HEK293 (cell line): ENCODE data around the gene SMIM12.
A peak's percentile ranks its signal among the peaks of the same experiment; 100 is the strongest.

Experiments
- CTCF ChIA-PET: fragments of 350-600 bp; formaldehyde crosslinking; extraction: SDS; loops from one replicate; lab custom pipeline; 2021; ENCODE audit warnings: antibody characterized with exemption; lab: Yijun Ruan, JAX
- POLR2A ChIA-PET: fragments of 300-600 bp; formaldehyde crosslinking; extraction: SDS; loops from one replicate; lab custom pipeline; 2020; ENCODE audit warnings: antibody characterized with exemption, inconsistent platforms; lab: Yijun Ruan, JAX
- H3K27ac ChIP-seq: fragments of 200-500 bp; sonication (Bioruptor generic); 2 replicates; pipeline ENCODE4 v1.5.1; 2014; ENCODE audit warnings: low read depth, low read length, control low read depth, inconsistent platforms; ENCODE audit errors: extremely low read depth
- H3K36me3 ChIP-seq, 2 experiments: fragments of 200-500 bp in 1 of 2; sonication (Bioruptor generic) in 1 of 2; 1 replicate in 1 of 2; 2 replicates in 1 of 2; pipeline ENCODE4 v1.5.1; 2014 to 2017; ENCODE audit warnings: inconsistent platforms in 2 of 2, low read length in 2 of 2; ENCODE audit not compliant: control insufficient read depth in 2 of 2, insufficient read depth in 1 of 2
- H3K4me1 ChIP-seq: fragments of 200-500 bp; sonication (Bioruptor generic); 2 replicates; pipeline ENCODE4 v1.5.1; 2014; ENCODE audit warnings: mild to moderate bottlenecking, low read length, inconsistent platforms; ENCODE audit not compliant: control insufficient read depth, insufficient read depth
- H3K4me3 ChIP-seq: 2 replicates; pipeline ENCODE4 v1.5.1; 2011; ENCODE audit warnings: low read depth, mild to moderate bottlenecking, control low read depth, low read length, moderate library complexity
- H3K9me3 ChIP-seq: fragments of 200-500 bp; sonication (Bioruptor generic); 2 replicates; pipeline ENCODE4 v1.5.1; 2014; ENCODE audit warnings: low read depth, low read length, inconsistent platforms; ENCODE audit not compliant: control insufficient read depth, insufficient read depth
- FEZF1 ChIP-seq: fragments of 450-650 bp; formaldehyde crosslinking; IDR thresholded peaks from 2 replicates; pipeline ENCODE4 v1.5.1; 2016; ENCODE audit warnings: missing biosample characterization, missing genetic modification characterization
- GLIS2 ChIP-seq: fragments of 450-650 bp; formaldehyde crosslinking; IDR thresholded peaks from 2 replicates; pipeline ENCODE4 v1.5.1; 2016; ENCODE audit warnings: missing biosample characterization, missing genetic modification characterization
- SP3 ChIP-seq: fragments of 450-650 bp; formaldehyde crosslinking; IDR thresholded peaks from 2 replicates; pipeline ENCODE4 v1.5.1; 2016; ENCODE audit warnings: missing biosample characterization, missing genetic modification characterization
- ZFHX2 ChIP-seq: fragments of 450-650 bp; formaldehyde crosslinking; conservative IDR thresholded peaks from 2 replicates; pipeline ENCODE4 v1.5.1; 2016; ENCODE audit warnings: missing biosample characterization, missing genetic modification characterization
- ZNF138 ChIP-seq: fragments of 450-650 bp; formaldehyde crosslinking; IDR thresholded peaks from 2 replicates; pipeline ENCODE4 v1.5.1; 2016; ENCODE audit warnings: missing biosample characterization, missing genetic modification characterization, borderline replicate concordance
- ZNF549 ChIP-seq: fragments of 450-650 bp; IDR thresholded peaks from 2 replicates; pipeline ENCODE4 v1.5.1; 2018; ENCODE audit warnings: missing biosample characterization, missing genetic modification characterization, mild to moderate bottlenecking, inconsistent platforms, moderate library complexity
- ZNF585B ChIP-seq: fragments of 450-650 bp; formaldehyde crosslinking; IDR thresholded peaks from 2 replicates; pipeline ENCODE4 v1.5.1; 2016; ENCODE audit warnings: missing biosample characterization, missing genetic modification characterization
- ZNF610 ChIP-seq: fragments of 450-650 bp; formaldehyde crosslinking; IDR thresholded peaks from 2 replicates; pipeline ENCODE4 v1.5.1; 2016; ENCODE audit warnings: missing biosample characterization, missing genetic modification characterization, borderline replicate concordance
- ZNF658 ChIP-seq: fragments of 450-650 bp; formaldehyde crosslinking; IDR thresholded peaks from 2 replicates; pipeline ENCODE4; 2016; ENCODE audit warnings: missing biosample characterization, missing genetic modification characterization
- TF ChIP-seq, protein P1 (sequence below): fragments of 450-650 bp; formaldehyde crosslinking; IDR thresholded peaks from 2 replicates; pipeline ENCODE4 v1.5.1; 2017; ENCODE audit warnings: missing biosample characterization, missing genetic modification characterization
- TF ChIP-seq, protein P2 (sequence below): fragments of 450-650 bp; formaldehyde crosslinking; IDR thresholded peaks from 2 replicates; pipeline ENCODE4 v1.5.1; 2016; ENCODE audit warnings: missing biosample characterization, missing genetic modification characterization, low read depth
- TF ChIP-seq, protein P3 (sequence below): fragments of 450-650 bp; IDR thresholded peaks from 2 replicates; pipeline ENCODE4 v1.5.1; 2018; ENCODE audit warnings: missing biosample characterization, missing genetic modification characterization
- TF ChIP-seq, protein P4 (sequence below): fragments of 450-650 bp; formaldehyde crosslinking; IDR thresholded peaks from 2 replicates; pipeline ENCODE4 v1.5.1; 2016; ENCODE audit warnings: missing biosample characterization, missing genetic modification characterization
- TF ChIP-seq, protein P5 (sequence below): sonication (generic); formaldehyde crosslinking; IDR thresholded peaks from 2 replicates; pipeline ENCODE4 v1.8.1; 2022; ENCODE audit warnings: mild to moderate bottlenecking, moderate library complexity, missing genetic modification reagents
- TF ChIP-seq, protein P6 (sequence below): fragments of 450-650 bp; formaldehyde crosslinking; IDR thresholded peaks from 2 replicates; pipeline ENCODE4 v1.5.1; 2016; ENCODE audit warnings: missing biosample characterization, missing genetic modification characterization
- TF ChIP-seq, protein P7 (sequence below): fragments of 450-650 bp; formaldehyde crosslinking; IDR thresholded peaks from 2 replicates; pipeline ENCODE4 v1.5.1; 2016; ENCODE audit warnings: missing biosample characterization, missing genetic modification characterization
- TF ChIP-seq, protein P8 (sequence below): fragments of 450-650 bp; formaldehyde crosslinking; IDR thresholded peaks from 2 replicates; pipeline ENCODE4 v1.5.1; 2016; ENCODE audit warnings: missing biosample characterization, missing genetic modification characterization

The SMIM12 gene, protein sequence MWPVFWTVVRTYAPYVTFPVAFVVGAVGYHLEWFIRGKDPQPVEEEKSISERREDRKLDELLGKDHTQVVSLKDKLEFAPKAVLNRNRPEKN

DNA sequence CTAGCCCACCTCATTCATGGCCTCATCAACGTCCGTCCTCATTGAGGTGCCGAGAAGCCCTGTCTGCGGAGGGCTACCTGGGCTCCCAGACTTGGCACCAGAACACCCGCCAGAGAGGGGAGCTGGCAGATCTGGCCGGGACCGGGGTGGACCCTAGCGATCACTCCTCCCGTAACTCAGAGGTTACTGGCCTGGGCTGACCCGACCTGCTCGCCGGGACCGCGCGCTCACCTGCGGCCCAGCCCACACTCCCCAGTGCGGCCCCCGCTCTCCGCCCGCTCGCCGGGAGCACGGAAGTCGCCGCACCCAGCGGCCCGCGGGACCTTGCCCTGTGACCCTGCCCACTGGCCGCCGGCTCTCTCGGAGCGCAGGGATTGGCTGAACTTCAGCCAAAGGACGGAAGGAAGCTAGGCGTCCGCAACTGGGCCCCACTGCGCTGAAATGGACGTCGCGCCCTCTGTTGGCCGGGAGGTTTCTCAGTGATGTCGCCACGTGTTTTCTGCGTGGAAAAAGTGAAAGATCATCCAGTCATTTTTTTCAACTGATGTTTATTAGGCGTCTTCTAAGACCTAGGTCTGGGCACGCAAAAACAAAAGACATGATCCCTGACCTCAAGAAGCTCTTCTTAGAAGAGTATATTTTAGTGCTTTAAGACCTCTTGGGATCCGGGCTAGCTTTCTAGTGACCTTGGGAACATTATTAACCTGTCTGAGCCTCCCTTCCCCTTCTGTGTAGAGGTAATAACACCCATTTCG is at the start of gene SMIM12:
Gene SMIM12, minus strand, starts transcription at position 304 of the 755 bp plus-strand sequence. CDS start 3,772 bp downstream, outside the sequence.
- Histone ChIP-seq H3K36me3 (peaks cover 1 to 27% of the 10 kb centered on the region in 2 experiments; a peak in 2 of 3 replicates), H3K4me1 (no peaks in the 10 kb centered on the region), H3K9me3 (no peaks in the 10 kb centered on the region), H3K4me3 (peak within 1 kb of the TSS; percentile 73), H3K27ac (peak within 1 kb of the TSS; percentile 24; the same call in 1 of the 2 replicates)
- POLR2A ChIA-PET, result interaction anchor here (0.6 to 1.8 kb wide), 17 partner anchors 10 to 1426 kb away, joined by 3 to 10 read pairs (median 4); partner anchors contain the start of genes NCDN, TMEM35B, ZMYM1 and ZMYM6
- CTCF ChIA-PET, result interaction anchor here (0.6 to 1.6 kb wide), 19 partner anchors 11 to 683 kb away, joined by 3 to 9 read pairs (median 3); no protein-coding TSS in a partner anchor
- TF ChIP-seq, protein P1, sequence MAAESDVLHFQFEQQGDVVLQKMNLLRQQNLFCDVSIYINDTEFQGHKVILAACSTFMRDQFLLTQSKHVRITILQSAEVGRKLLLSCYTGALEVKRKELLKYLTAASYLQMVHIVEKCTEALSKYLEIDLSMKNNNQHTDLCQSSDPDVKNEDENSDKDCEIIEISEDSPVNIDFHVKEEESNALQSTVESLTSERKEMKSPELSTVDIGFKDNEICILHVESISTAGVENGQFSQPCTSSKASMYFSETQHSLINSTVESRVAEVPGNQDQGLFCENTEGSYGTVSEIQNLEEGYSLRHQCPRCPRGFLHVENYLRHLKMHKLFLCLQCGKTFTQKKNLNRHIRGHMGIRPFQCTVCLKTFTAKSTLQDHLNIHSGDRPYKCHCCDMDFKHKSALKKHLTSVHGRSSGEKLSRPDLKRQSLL (tag by site-specific recombination), result no peak
- TF ChIP-seq, protein P2, sequence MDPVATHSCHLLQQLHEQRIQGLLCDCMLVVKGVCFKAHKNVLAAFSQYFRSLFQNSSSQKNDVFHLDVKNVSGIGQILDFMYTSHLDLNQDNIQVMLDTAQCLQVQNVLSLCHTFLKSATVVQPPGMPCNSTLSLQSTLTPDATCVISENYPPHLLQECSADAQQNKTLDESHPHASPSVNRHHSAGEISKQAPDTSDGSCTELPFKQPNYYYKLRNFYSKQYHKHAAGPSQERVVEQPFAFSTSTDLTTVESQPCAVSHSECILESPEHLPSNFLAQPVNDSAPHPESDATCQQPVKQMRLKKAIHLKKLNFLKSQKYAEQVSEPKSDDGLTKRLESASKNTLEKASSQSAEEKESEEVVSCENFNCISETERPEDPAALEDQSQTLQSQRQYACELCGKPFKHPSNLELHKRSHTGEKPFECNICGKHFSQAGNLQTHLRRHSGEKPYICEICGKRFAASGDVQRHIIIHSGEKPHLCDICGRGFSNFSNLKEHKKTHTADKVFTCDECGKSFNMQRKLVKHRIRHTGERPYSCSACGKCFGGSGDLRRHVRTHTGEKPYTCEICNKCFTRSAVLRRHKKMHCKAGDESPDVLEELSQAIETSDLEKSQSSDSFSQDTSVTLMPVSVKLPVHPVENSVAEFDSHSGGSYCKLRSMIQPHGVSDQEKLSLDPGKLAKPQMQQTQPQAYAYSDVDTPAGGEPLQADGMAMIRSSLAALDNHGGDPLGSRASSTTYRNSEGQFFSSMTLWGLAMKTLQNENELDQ (tag by site-specific recombination), result no peak
- TF ChIP-seq, protein P3, sequence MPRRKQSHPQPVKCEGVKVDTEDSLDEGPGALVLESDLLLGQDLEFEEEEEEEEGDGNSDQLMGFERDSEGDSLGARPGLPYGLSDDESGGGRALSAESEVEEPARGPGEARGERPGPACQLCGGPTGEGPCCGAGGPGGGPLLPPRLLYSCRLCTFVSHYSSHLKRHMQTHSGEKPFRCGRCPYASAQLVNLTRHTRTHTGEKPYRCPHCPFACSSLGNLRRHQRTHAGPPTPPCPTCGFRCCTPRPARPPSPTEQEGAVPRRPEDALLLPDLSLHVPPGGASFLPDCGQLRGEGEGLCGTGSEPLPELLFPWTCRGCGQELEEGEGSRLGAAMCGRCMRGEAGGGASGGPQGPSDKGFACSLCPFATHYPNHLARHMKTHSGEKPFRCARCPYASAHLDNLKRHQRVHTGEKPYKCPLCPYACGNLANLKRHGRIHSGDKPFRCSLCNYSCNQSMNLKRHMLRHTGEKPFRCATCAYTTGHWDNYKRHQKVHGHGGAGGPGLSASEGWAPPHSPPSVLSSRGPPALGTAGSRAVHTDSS (tag by site-specific recombination), result no peak
- TF ChIP-seq ZNF549 (tag by site-specific recombination) (no peak), GLIS2 (tag by site-specific recombination) (peak; percentile 50; the same call in 1 of the 2 replicates), ZNF138 (tag by site-specific recombination) (no peak), ZFHX2 (tag by site-specific recombination) (peak; percentile 84), ZNF585B (tag by site-specific recombination) (no peak), ZNF610 (tag by site-specific recombination) (no peak), SP3 (tag by site-specific recombination) (peak; percentile 74), ZNF658 (tag by site-specific recombination) (no peak), FEZF1 (tag by site-specific recombination) (0 out of 2 replicates have a peak, but pooled peaks have one; percentile 10)
- TF ChIP-seq, protein P4, sequence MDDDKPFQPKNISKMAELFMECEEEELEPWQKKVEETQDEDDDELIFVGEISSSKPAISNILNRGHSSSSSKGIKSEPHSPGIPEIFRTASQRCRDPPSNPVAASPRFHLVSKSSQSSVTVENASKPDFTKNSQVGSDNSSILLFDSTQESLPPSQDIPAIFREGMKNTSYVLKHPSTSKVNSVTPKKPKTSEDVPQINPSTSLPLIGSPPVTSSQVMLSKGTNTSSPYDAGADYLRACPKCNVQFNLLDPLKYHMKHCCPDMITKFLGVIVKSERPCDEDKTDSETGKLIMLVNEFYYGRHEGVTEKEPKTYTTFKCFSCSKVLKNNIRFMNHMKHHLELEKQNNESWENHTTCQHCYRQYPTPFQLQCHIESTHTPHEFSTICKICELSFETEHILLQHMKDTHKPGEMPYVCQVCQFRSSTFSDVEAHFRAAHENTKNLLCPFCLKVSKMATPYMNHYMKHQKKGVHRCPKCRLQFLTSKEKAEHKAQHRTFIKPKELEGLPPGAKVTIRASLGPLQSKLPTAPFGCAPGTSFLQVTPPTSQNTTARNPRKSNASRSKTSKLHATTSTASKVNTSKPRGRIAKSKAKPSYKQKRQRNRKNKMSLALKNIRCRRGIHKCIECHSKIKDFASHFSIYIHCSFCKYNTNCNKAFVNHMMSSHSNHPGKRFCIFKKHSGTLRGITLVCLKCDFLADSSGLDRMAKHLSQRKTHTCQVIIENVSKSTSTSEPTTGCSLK (tag by site-specific recombination), result no peak
- TF ChIP-seq, protein P5, sequence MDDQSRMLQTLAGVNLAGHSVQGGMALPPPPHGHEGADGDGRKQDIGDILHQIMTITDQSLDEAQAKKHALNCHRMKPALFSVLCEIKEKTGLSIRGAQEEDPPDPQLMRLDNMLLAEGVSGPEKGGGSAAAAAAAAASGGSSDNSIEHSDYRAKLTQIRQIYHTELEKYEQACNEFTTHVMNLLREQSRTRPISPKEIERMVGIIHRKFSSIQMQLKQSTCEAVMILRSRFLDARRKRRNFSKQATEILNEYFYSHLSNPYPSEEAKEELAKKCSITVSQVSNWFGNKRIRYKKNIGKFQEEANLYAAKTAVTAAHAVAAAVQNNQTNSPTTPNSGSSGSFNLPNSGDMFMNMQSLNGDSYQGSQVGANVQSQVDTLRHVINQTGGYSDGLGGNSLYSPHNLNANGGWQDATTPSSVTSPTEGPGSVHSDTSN (CRISPR knock-in tag), result 0 out of 2 replicates have a peak, but pooled peaks have one; percentile 74
- TF ChIP-seq, protein P6, sequence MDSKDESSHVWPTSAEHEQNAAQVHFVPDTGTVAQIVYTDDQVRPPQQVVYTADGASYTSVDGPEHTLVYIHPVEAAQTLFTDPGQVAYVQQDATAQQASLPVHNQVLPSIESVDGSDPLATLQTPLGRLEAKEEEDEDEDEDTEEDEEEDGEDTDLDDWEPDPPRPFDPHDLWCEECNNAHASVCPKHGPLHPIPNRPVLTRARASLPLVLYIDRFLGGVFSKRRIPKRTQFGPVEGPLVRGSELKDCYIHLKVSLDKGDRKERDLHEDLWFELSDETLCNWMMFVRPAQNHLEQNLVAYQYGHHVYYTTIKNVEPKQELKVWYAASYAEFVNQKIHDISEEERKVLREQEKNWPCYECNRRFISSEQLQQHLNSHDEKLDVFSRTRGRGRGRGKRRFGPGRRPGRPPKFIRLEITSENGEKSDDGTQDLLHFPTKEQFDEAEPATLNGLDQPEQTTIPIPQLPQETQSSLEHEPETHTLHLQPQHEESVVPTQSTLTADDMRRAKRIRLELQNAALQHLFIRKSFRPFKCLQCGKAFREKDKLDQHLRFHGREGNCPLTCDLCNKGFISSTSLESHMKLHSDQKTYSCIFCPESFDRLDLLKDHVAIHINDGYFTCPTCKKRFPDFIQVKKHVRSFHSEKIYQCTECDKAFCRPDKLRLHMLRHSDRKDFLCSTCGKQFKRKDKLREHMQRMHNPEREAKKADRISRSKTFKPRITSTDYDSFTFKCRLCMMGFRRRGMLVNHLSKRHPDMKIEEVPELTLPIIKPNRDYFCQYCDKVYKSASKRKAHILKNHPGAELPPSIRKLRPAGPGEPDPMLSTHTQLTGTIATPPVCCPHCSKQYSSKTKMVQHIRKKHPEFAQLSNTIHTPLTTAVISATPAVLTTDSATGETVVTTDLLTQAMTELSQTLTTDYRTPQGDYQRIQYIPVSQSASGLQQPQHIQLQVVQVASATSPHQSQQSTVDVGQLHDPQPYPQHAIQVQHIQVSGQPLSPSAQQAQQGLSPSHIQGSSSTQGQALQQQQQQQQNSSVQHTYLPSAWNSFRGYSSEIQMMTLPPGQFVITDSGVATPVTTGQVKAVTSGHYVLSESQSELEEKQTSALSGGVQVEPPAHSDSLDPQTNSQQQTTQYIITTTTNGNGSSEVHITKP (tag by site-specific recombination), result peak; percentile 63
- TF ChIP-seq, protein P7, sequence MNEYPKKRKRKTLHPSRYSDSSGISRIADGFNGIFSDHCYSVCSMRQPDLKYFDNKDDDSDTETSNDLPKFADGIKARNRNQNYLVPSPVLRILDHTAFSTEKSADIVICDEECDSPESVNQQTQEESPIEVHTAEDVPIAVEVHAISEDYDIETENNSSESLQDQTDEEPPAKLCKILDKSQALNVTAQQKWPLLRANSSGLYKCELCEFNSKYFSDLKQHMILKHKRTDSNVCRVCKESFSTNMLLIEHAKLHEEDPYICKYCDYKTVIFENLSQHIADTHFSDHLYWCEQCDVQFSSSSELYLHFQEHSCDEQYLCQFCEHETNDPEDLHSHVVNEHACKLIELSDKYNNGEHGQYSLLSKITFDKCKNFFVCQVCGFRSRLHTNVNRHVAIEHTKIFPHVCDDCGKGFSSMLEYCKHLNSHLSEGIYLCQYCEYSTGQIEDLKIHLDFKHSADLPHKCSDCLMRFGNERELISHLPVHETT (tag by site-specific recombination), result peak; percentile 86
- TF ChIP-seq, protein P8, sequence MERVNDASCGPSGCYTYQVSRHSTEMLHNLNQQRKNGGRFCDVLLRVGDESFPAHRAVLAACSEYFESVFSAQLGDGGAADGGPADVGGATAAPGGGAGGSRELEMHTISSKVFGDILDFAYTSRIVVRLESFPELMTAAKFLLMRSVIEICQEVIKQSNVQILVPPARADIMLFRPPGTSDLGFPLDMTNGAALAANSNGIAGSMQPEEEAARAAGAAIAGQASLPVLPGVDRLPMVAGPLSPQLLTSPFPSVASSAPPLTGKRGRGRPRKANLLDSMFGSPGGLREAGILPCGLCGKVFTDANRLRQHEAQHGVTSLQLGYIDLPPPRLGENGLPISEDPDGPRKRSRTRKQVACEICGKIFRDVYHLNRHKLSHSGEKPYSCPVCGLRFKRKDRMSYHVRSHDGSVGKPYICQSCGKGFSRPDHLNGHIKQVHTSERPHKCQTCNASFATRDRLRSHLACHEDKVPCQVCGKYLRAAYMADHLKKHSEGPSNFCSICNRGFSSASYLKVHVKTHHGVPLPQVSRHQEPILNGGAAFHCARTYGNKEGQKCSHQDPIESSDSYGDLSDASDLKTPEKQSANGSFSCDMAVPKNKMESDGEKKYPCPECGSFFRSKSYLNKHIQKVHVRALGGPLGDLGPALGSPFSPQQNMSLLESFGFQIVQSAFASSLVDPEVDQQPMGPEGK (tag by site-specific recombination), result peak; percentile 68
